HEK293T (cell line): ENCODE measurements around the gene NUP43.
"Not testable (repeated sequence)": the region's sequence is repeated elsewhere in the genome, so short reads cannot be mapped to it uniquely, and the experiment has no call there.

Source experiments
- CTCF ChIA-PET: fragments of 350-600 bp; formaldehyde crosslinking; extraction: SDS; loops from one replicate; lab custom pipeline; 2021; ENCODE audit warnings: antibody characterized with exemption, inconsistent platforms; lab: Yijun Ruan, JAX
- POLR2A ChIA-PET: fragments of 350-600 bp; formaldehyde crosslinking; extraction: SDS; loops from one replicate; lab custom pipeline; 2020; ENCODE audit warnings: antibody characterized with exemption, inconsistent platforms; lab: Yijun Ruan, JAX
- DNase-seq: peaks from one replicate; pipeline ENCODE4 v3.0.0; 2012; ENCODE audit warnings: mixed read lengths; ENCODE audit errors: extremely low spot score
- ARNT ChIP-seq: fragments of 450-650 bp; IDR thresholded peaks from 2 replicates; pipeline ENCODE4 v1.6.1; 2017; ENCODE audit warnings: mild to moderate bottlenecking
- BHLHE40 ChIP-seq: fragments of 450-650 bp; IDR thresholded peaks from 2 replicates; pipeline ENCODE4 v1.6.1; 2016; ENCODE audit warnings: mild to moderate bottlenecking, moderate library complexity, borderline replicate concordance
- CTBP1 ChIP-seq: fragments of 450-650 bp; IDR thresholded peaks from 2 replicates; pipeline ENCODE4 v1.6.1; 2016; ENCODE audit warnings: borderline replicate concordance
- ELF4 ChIP-seq: fragments of 450-650 bp; IDR thresholded peaks from 2 replicates; pipeline ENCODE4 v1.6.1; 2017; ENCODE audit warnings: antibody characterized with exemption
- FOXA1 ChIP-seq: fragments of 450-650 bp; IDR thresholded peaks from 2 replicates; pipeline ENCODE4 v1.6.1; 2016; ENCODE audit warnings: mild to moderate bottlenecking
- FOXK2 ChIP-seq: fragments of 450-650 bp; IDR thresholded peaks from 2 replicates; pipeline ENCODE4 v1.6.1; 2016; ENCODE audit warnings: mild to moderate bottlenecking
- FOXM1 ChIP-seq: fragments of 450-650 bp; IDR thresholded peaks from 2 replicates; pipeline ENCODE4 v1.6.1; 2017; ENCODE audit warnings: mild to moderate bottlenecking, borderline replicate concordance
- HDGF ChIP-seq: fragments of 450-650 bp; IDR thresholded peaks from 2 replicates; pipeline ENCODE4 v1.6.1; 2017; ENCODE audit warnings: antibody characterized with exemption, borderline replicate concordance
- L3MBTL2 ChIP-seq: fragments of 450-650 bp; conservative IDR thresholded peaks from 2 replicates; pipeline ENCODE4 v1.6.1; 2016; ENCODE audit warnings: mild to moderate bottlenecking
- LEF1 ChIP-seq: fragments of 450-650 bp; IDR thresholded peaks from 2 replicates; pipeline ENCODE4 v1.6.1; 2017; ENCODE audit warnings: mild to moderate bottlenecking, borderline replicate concordance
- NFRKB ChIP-seq: fragments of 450-650 bp; IDR thresholded peaks from 2 replicates; pipeline ENCODE4 v1.6.1; 2016; ENCODE audit warnings: mild to moderate bottlenecking, moderate library complexity
- SP1 ChIP-seq: fragments of 450-650 bp; IDR thresholded peaks from 2 replicates; pipeline ENCODE4 v1.6.1; 2017
- SUZ12 ChIP-seq: fragments of 450-650 bp; IDR thresholded peaks from 2 replicates; pipeline ENCODE4 v1.6.1; 2016; ENCODE audit warnings: mild to moderate bottlenecking
- TARDBP ChIP-seq: fragments of 450-650 bp; IDR thresholded peaks from 2 replicates; pipeline ENCODE4 v1.6.1; 2016
- ZNF384 ChIP-seq: fragments of 450-650 bp; IDR thresholded peaks from 2 replicates; pipeline ENCODE4 v1.6.1; 2016
- TF ChIP-seq, protein P1 (sequence below): fragments of 450-650 bp; IDR thresholded peaks from 2 replicates; pipeline ENCODE4 v1.6.1; 2016

The NUP43 gene

DNA sequence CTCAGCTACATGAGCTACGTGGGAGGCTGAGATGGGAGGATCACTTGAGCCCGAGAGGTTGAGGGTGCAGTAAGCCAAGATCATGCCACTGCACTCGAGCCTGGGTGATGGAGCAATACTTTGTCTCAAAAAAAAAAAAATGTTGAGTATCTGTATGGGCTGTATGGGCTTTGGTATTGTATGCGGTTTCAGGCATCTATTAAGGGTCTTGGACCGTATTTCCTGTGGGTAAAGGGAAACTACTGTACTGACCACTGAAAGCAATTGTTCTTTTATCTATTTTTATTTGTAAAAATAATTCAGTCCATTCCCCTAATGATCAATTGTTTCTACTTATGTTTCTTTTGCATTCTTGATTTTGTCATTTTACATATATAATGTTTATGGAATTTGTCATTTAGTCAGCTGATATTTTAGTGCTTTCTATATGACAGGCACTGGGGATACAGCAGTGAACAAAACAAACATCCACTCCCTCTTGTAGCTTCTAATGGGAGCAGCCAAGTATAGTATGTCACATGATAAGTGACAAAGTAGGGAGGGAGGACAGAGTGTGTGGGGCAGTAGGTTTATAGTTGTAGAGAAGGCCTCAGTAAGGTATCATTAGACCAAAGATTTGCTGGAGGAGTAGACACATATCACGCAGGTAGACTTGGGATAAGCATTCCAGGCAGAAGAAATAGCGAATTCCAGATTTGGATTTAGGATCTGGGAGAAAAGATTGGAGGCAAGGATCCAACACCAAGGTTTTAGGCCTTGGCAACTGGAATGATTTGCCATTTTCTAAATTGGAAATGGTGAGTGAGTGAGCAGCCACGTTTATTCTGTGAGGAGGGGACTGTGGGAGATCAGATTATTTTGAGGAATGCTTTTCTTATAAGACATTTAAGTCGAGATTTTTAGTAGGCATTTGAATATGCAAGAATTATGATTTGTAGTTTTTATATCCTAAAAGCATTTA is 9.3 kb upstream of the NUP43 start:
- POLR2A ChIA-PET: no interaction called here
- CTCF ChIA-PET: interaction anchor here (0.5 kb wide), 1 partner anchor 1155 kb away, joined by 3 read pairs; no protein-coding TSS in a partner anchor
- DNase-seq: no peak
- TF ChIP-seq TARDBP: no peak
- TF ChIP-seq FOXM1: no peak
- no peak for TF ChIP-seq LEF1
- TF ChIP-seq SUZ12: no peak
- TF ChIP-seq ARNT: no peak

GRCh38 chr6:149754548-149754947 is 8.2 kb upstream of the NUP43 start:
- no peak for DNase-seq
- POLR2A ChIA-PET: no interaction called here
- TF ChIP-seq LEF1 (no peak), L3MBTL2 (no peak), FOXM1 (no peak), ARNT (no peak), CTBP1 (no peak), SP1 (no peak), ELF4 (no peak), TARDBP (no peak), BHLHE40 (no peak), HDGF (no peak), NFRKB (no peak), ZNF384 (no peak), FOXK2 (no peak), SUZ12 (no peak), FOXA1 (no peak)
- TF ChIP-seq, protein P1, sequence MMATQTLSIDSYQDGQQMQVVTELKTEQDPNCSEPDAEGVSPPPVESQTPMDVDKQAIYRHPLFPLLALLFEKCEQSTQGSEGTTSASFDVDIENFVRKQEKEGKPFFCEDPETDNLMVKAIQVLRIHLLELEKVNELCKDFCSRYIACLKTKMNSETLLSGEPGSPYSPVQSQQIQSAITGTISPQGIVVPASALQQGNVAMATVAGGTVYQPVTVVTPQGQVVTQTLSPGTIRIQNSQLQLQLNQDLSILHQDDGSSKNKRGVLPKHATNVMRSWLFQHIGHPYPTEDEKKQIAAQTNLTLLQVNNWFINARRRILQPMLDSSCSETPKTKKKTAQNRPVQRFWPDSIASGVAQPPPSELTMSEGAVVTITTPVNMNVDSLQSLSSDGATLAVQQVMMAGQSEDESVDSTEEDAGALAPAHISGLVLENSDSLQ: no peak
- CTCF ChIA-PET: interaction anchor here (1.0 kb wide), 1 partner anchor 316 kb away, joined by 11 read pairs; no protein-coding TSS in a partner anchor

DNA sequence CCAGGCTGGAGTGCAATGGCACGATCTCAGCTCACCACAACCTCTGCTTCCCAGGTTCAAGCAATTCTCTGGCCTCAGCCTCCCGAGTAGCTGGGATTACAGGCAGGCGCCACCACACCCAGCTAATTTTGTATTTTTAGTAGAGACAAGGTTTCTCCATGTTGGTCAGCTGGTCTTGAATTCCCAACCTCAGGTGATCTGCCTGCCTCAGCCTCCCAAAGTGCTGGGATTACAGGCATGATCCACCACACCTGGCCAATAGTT is 7.0 kb upstream of the NUP43 start:
- POLR2A ChIA-PET: interaction anchor here (1.3 kb wide), 1 partner anchor 16 kb away, joined by 3 read pairs; no protein-coding TSS in a partner anchor
- CTCF ChIA-PET, DNase-seq: not testable (repeated sequence)

GRCh38 chr6:149752600-149753373 is 6.5 kb upstream of the NUP43 start:
- CTCF ChIA-PET: interaction anchor here (0.8 kb wide), 2 partner anchors 207 to 387 kb away, joined by 3 to 8 read pairs; partner anchors contain the start of gene PPIL4

DNA sequence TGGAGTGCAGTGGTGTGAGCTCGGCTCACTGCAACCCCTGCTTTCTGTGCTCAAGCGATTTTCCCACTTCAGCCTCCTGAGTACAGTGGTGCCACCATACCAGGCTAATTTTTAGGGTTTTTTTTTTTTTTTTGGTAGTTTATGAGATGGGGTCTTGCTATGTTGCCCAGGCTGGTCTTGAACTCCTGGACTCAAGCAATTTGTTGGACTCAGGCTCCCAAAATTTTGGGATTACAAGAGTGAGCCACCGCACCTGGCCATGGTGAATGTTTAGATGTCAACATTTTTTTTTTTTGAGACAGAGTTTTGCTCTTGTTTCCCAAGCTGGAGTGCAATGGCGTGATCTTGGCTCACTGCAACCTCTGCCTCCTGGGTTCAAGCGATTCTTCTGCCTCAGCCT is 5.6 kb upstream of the NUP43 start:
- DNase-seq, POLR2A ChIA-PET: not testable (repeated sequence)
- CTCF ChIA-PET: interaction anchor here (0.8 kb wide), 1 partner anchor 388 kb away, joined by 8 read pairs; no protein-coding TSS in a partner anchor

More at GRCh38 chr6:149752600-149753373, 6.5 kb upstream of the NUP43 start:
- no peak for DNase-seq
- POLR2A ChIA-PET: interaction anchor here (1.3 kb wide), 1 partner anchor 17 kb away, joined by 3 read pairs; no protein-coding TSS in a partner anchor
- no peak for TF ChIP-seq CTBP1
- TF ChIP-seq, protein P1: no peak
- no peak for TF ChIP-seq SUZ12
- TF ChIP-seq HDGF: no peak
- TF ChIP-seq SP1: no peak
- TF ChIP-seq ARNT: no peak
- no peak for TF ChIP-seq L3MBTL2
- TF ChIP-seq FOXK2: no peak
- TF ChIP-seq BHLHE40: no peak
- TF ChIP-seq TARDBP: no peak
- TF ChIP-seq ZNF384: no peak
- no peak for TF ChIP-seq LEF1
- no peak for TF ChIP-seq ELF4
- no peak for TF ChIP-seq FOXA1
- no peak for TF ChIP-seq NFRKB
- TF ChIP-seq FOXM1: no peak

GRCh38 chr6:149751239-149751638 is 4.9 kb upstream of the NUP43 start:
- ChIA-PET POLR2A (interaction anchor here (1.4 kb wide), 1 partner anchor 8 kb away, joined by 3 read pairs; no protein-coding TSS in a partner anchor), CTCF (no interaction called here)
- no peak for DNase-seq
- TF ChIP-seq FOXA1 (no peak), ZNF384 (peak; percentile 80), ARNT (no peak), CTBP1 (no peak), FOXM1 (no peak), SP1 (no peak)
